ELF-1 (cell line): ENCODE results near the gene ENAH.

ENCODE experiments used
- DNase-seq: peaks from one replicate; pipeline ENCODE4 v3.0.0-alpha.2; 2016; ENCODE audit warnings: low read depth, low spot score

The ENAH gene

GRCh38 chr1:225607355-225607754 is 45.6 kb downstream of the ENAH start:
- no peak for DNase-seq

GRCh38 chr1:225603538-225604354 is 49.2 kb downstream of the ENAH start:
- DNase-seq = no peak

DNA sequence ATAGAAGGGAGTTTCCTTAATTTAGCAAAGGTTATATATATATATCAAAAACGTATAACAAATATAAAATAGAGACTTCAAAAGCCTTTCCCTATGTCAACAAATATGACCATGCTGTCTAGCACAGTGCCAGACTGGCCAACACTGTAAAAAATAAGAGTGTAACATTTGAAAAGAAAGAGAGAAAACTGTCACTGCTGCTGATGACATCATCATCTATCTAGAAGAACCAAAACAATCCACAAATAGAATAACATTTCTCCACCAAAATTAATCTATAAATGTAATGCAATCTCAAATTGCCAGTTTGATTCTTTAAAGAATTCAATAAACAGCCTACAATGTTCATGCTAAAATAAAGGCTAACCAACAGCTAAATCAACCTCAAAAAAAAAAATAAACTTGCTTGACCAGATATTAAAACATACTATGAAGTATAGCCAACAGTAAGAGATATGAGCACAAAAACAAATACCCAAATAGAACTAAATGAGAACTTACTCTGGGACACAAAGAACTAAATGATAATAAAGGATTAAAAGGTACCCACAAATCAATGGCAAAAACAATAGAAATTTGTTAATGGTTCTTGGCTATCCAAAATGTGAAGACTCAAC is 50.2 kb downstream of the ENAH start:
- no peak for DNase-seq

DNA sequence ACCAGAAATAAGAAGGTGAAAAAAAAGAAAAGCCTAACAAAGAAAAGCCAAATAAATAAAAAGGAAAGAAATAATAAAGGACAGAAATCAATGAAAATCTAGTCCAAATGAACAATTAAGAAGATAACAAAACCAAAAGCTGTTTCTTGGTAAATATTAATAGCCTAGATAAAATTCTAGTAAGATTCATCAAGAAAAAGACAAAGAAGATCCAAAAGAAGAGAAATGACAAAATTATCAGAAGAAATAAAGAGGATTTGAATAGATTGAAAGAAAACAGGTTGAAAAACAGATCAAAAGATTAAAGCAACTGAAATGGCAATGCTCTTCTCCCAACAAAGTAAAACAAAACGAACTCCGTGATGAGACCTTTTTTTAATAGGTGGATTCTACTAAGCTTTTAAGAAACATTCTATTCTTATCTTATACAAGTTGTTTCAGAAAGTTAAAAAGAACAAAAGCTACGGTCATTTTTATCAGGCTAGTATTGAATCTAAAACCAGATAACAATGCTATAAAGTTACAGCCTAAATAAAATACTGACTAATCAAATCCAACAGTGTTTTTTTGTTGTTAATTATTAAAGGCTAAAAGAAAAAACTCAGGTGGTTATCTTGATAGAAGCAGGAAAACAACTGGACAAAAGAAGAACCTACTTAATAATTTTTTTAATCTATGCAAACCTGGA is 50.9 kb downstream of the ENAH start:
- no peak for DNase-seq

GRCh38 chr1:225598847-225599246 is 54.1 kb downstream of the ENAH start:
- no peak for DNase-seq

- DNase-seq = no peak
Observed at GRCh38 chr1:225597926-225598575, 54.9 kb downstream of the ENAH start.

GRCh38 chr1:225596736-225597135 is 56.2 kb downstream of the ENAH start:
- no peak for DNase-seq

DNA sequence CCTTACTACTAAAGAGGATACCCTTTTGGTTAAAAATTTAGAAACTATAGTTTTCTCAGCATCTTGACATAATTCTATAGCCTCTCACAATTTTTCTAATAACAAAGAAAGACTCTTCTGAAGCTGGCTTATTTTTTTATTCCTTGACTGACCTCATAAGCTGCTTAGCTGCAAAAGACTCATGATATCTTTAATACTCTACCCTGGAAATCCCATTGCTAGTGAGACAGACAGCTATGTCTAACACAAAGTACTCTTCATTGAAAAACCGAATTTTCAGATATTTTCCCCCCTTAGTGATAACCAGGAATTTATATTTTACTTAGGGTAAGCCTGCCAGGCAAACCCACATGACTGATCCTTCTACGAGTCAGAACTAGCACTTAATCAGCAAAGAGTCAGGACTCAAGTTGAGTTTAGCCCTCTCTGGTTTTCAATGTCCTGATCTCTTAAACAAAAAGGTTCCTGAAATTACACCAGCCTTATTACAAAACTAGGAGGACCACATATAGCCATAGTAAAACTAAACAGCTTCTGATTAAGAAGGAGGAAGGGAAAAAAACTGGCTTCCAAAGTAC is 56.9 kb downstream of the ENAH start:
- no peak for DNase-seq

GRCh38 chr1:225595452-225595851 is 57.5 kb downstream of the ENAH start:
- DNase-seq = no peak

- DNase-seq = no peak
Observed at GRCh38 chr1:225593414-225593813, 59.5 kb downstream of the ENAH start.

DNA sequence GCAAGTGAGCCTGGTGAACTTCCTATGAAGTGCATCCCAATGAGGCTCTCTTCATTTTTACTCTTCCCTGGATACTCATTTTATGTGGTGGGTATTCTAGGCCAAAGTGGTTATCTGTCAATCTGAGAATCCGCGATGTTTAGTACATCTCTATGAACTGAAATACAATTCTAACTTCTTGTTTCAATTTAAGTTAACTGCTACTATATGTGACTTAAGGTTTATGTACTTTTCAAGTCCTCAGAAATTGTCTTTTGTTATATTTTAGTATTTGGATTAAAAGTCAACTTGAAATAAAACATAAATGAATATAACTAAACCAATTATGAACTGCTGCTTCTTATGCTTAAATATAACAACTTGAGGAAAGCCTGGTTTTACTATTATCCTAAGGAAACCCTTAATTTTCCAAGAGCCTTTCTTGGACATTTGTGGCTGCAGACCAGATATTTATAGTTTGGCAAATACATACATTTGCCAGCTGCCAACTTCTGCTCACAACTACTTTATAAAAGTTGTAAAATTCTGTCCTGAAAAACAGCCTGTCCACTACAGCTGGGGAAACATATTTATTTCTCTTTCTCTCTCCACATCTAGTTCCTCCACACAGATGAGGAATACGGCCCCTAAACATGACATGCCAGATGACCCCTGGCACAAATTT is 60.4 kb downstream of the ENAH start:
- DNase-seq = no peak

DNA sequence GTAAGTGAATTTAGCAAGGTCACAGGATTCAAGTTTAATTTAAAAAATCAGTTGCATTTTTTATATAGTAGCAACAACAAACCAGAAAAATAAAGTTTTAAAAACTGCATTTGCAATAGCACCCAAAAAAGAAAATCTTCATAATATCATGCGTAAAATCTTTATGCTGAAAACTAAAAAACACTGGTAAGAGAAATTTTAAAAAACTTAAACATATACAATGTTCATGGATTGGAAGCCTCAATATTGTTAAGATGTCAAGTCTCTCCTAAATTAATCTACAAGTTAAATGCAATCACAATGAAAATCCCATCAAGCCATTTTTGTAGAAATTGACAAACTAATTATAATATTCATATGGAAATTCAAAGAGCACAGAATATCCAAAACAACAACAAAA is 65.6 kb downstream of the ENAH start:
- no peak for DNase-seq

DNA sequence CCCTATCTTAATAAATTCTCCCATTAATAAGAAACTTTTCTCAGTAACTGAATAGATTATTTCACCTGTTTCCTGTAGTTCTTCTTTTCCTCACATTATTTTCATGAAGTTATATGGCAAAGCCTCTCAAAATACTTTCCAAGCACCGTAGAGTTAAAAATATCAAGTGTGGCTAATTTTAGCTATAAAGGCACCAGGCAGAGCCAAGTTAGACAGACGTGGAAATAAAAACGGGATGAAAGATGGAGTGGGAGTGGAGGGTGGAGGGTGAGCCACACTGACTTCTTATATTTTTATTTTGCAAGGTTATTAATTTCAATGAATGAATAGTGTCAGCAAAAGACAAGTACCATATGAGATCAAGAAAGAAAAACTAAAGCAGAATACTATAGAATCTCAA is 71.7 kb downstream of the ENAH start:
- DNase-seq = no peak

- DNase-seq = no peak
Observed at GRCh38 chr1:225580238-225581099, 72.5 kb downstream of the ENAH start.

- no peak for DNase-seq
Observed at GRCh38 chr1:225578251-225578977, 74.5 kb downstream of the ENAH start.

- no peak for DNase-seq
Observed at GRCh38 chr1:225577241-225577640, 75.7 kb downstream of the ENAH start.

- DNase-seq = no peak
Observed at GRCh38 chr1:225573216-225573615, 79.7 kb downstream of the ENAH start.

- no peak for DNase-seq
Observed at GRCh38 chr1:225572422-225572821, 80.5 kb downstream of the ENAH start.

- DNase-seq = no peak
Observed at GRCh38 chr1:225567789-225568188, 85.1 kb downstream of the ENAH start.

- DNase-seq = no peak
Observed at GRCh38 chr1:225565847-225566246, 87.1 kb downstream of the ENAH start.
